ENCODE data around the gene NUDT5. TPM values are rescaled to one million over a fixed set of nuclear protein-coding genes. Genes with fewer than 3 reads are reported as not detected.
"Not testable (repeated sequence)": the region's sequence is repeated elsewhere in the genome, so short reads cannot be mapped to it uniquely, and the experiment has no call there.

NUDT5 gene
- total RNA-seq, 2 experiments from 2014 or later, result 95.9 to 98.6 TPM

DNA sequence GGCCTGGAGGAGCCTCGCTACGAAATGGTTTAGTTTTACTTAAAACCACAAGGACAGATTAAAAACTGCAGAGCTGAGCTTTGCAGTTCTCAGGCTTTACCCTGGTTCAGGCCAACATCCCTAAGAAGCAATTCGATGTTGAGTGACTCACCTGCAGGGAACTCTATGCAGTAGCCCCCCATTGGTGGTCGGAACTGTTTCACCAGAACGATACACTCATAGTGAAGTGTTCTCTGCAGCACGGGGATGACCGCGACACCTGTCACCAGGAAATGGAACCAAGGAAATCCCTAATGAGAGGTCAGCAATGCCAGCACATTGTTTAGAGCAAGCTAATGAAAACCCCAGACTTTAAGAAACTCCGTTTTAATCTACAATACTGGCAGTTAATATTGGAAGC is 18.0 kb downstream of the NUDT5 start:
- TF ChIP-seq, protein P1, sequence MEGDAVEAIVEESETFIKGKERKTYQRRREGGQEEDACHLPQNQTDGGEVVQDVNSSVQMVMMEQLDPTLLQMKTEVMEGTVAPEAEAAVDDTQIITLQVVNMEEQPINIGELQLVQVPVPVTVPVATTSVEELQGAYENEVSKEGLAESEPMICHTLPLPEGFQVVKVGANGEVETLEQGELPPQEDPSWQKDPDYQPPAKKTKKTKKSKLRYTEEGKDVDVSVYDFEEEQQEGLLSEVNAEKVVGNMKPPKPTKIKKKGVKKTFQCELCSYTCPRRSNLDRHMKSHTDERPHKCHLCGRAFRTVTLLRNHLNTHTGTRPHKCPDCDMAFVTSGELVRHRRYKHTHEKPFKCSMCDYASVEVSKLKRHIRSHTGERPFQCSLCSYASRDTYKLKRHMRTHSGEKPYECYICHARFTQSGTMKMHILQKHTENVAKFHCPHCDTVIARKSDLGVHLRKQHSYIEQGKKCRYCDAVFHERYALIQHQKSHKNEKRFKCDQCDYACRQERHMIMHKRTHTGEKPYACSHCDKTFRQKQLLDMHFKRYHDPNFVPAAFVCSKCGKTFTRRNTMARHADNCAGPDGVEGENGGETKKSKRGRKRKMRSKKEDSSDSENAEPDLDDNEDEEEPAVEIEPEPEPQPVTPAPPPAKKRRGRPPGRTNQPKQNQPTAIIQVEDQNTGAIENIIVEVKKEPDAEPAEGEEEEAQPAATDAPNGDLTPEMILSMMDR (IDR thresholded peaks at IDR 0.05), result no peak
- ChIA-PET CTCF (interaction anchor here (0.5 kb wide), 1 partner anchor 11 kb away, joined by 3 read pairs; no protein-coding TSS in a partner anchor), POLR2A (no interaction called here)
- Mint-ChIP-seq H3K9me3 (no peaks in the 10 kb centered on the region), H3K27ac (peak overlapping the region; percentile 52), H3K27me3 (no peaks in the 10 kb centered on the region), H3K4me3 (no peak overlapping the region), H3K36me3 (ENCODE audit: low read depth) (peaks cover 30% of the 10 kb centered on the region), H3K4me1 (ENCODE audit: low read depth) (peaks cover 21% of the 10 kb centered on the region)
- no peak for ATAC-seq
- intact Hi-C loops (cut with micrococcal nuclease), result no loop called here
- DNase-seq, result peak; percentile 27

DNA sequence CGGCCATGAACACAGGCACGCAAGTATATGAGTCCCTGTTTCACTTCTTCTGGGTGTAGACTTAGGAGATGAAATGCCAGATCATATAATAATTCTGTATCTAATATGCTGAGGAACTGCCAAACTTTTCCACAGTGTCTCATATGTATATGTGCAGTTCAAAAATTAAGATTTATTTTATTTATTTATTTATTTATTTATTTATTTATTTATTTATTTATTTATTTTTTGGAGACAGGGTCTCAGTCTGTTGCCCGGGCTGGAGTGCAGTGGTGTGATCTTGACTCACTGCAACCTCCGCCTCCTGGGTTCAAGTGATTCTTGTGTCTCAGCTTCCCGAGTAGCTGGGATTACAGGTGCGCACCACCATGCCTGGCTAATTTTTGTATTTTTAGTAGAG is 24.2 kb downstream of the NUDT5 start:
- intact Hi-C loops (cut with micrococcal nuclease); H3K27me3 Mint-ChIP-seq; H3K9me3 Mint-ChIP-seq; H3K4me3 Mint-ChIP-seq; DNase-seq; POLR2A ChIA-PET; CTCF ChIA-PET; H3K27ac Mint-ChIP-seq; H3K4me1 Mint-ChIP-seq (ENCODE audit: low read depth); ATAC-seq: not testable (repeated sequence)
- H3K36me3 Mint-ChIP-seq (ENCODE audit: low read depth), result peaks cover 37% of the 10 kb centered on the region

DNA sequence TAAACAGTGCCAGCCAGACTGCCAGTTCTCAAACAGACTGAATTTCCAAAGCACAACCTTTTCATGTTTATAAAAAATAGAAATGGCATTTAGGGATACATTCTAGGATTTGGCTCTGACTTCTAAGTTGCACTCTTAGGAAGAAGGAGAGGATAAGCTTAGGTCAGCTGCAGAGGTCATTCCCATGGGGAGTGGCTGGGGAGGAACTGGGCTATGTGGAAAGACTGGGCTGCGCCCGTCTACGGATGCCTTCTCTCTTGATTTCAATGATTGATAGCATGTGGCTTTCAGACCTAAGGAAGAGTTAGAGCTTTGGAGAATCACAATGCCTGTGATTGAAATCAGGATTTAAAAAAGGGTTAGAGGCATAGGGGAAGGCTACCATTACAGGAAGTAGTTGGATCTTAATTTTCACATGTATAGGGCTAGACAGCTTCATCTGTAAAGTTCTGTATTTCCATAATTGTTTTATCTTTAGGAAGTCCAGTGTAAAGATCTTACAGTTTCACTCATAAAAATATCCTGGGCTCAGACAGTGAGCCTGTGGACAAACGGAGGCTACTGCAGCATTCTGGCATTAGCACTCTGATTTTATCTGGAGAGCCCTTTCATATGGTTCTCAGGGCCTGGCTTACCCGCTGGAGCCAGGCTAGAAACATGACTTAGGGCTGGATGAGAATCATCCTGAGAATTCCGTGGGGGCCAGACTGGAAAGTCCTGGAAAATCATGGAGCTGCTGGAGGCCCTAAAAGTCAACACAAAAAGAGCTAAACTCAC is 29.5 kb downstream of the NUDT5 start:
- CTCF ChIA-PET, result interaction anchor here (1.2 kb wide), 1 partner anchor 11 kb away, joined by 3 read pairs; no protein-coding TSS in a partner anchor

DNA sequence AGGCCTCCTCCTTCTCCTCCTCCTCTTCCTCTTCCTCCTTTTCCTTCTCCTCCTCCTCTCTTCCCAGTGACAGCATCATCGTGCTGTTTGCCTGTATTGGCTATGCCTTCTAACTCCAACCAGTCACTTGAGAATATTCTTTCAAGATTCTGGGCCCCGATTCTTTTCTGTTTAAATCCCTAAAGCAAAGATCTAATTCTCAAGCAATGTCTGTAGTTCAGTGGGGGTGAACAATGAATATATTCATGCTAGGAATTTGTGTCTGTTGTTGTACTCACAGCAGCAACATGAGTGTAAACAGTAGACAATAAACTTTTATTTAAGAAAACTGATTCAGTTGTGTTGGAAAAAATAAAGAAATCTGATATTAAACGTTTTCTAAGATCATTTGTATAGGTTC is 30.7 kb downstream of the NUDT5 start:
- DNase-seq (no peak), ATAC-seq (no peak)
- intact Hi-C loops (cut with micrococcal nuclease), result no loop called here
- Mint-ChIP-seq H3K4me3 (no peak overlapping the region), H3K36me3 (ENCODE audit: low read depth) (peaks cover 35% of the 10 kb centered on the region), H3K27ac (peak overlapping the region; percentile 27), H3K9me3 (no peaks in the 10 kb centered on the region), H3K27me3 (no peaks in the 10 kb centered on the region), H3K4me1 (ENCODE audit: low read depth) (no peaks in the 10 kb centered on the region)
- ChIA-PET CTCF (no interaction called here), POLR2A (no interaction called here)
- TF ChIP-seq, protein P1 (IDR thresholded peaks at IDR 0.05), result no peak

More for the DNA sequence above, 29.5 kb downstream of the NUDT5 start:
- POLR2A ChIA-PET, result no interaction called here
- Mint-ChIP-seq H3K4me3 (no peak overlapping the region), H3K36me3 (ENCODE audit: low read depth) (peaks cover 43% of the 10 kb centered on the region), H3K4me1 (ENCODE audit: low read depth) (no peaks in the 10 kb centered on the region), H3K9me3 (no peaks in the 10 kb centered on the region), H3K27ac (no peak overlapping the region), H3K27me3 (no peaks in the 10 kb centered on the region)
- no peak for DNase-seq
- intact Hi-C loops (cut with micrococcal nuclease), result no loop called here
- no peak for ATAC-seq
- TF ChIP-seq, protein P1 (IDR thresholded peaks at IDR 0.05), result no peak

DNA sequence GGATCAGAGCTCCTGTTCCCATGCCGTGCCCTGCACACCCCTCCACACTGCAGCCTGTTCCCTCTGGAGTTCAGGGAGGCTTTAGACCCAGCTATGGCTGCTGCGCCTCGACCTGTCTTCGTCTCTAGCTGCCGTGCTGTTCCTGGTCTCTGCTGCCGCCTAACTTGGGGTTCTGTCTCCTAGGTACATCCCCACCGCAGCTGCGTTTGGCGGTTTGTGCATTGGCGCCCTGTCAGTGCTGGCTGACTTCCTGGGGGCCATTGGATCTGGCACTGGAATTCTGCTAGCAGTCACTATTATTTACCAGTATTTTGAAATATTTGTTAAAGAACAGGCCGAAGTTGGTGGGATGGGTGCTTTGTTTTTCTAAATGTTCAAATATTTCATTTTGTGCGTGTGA is 31.6 kb downstream of the NUDT5 start:
- H3K4me1 Mint-ChIP-seq (ENCODE audit: low read depth), result no peaks in the 10 kb centered on the region
- DNase-seq, result no peak
- H3K27me3 Mint-ChIP-seq, result no peaks in the 10 kb centered on the region
- peaks cover 28% of the 10 kb centered on the region for H3K36me3 Mint-ChIP-seq (ENCODE audit: low read depth)
- intact Hi-C loops (cut with micrococcal nuclease), result no loop called here
- no peaks in the 10 kb centered on the region for H3K9me3 Mint-ChIP-seq
- POLR2A ChIA-PET, result no interaction called here
- TF ChIP-seq, protein P1 (IDR thresholded peaks at IDR 0.05), result no peak
- H3K27ac Mint-ChIP-seq, result peak overlapping the region; percentile 15
- ATAC-seq, result no peak
- CTCF ChIA-PET, result no interaction called here
- H3K4me3 Mint-ChIP-seq, result no peak overlapping the region

Data from activated CD8-positive, alpha-beta T cell treated with anti-CD3 and anti-CD28 coated beads for 36 hours (primary cell).